Activated CD8-positive, alpha-beta memory T cell treated with anti-CD3 and anti-CD28 coated beads, Interleukin-2, amount 50 U/mL, for 48 hours (primary cell): ENCODE results near the gene PRCC.

Experiments
- DNase-seq: peaks from one replicate; pipeline ENCODE4 v3.0.0-alpha.2; 2020

Gene PRCC

GRCh38 chr1:156766298-156767100, 836 bp upstream of the PRCC start:
- DNase-seq: no peak

- DNase-seq: peak; percentile 71
These were observed 707 bp downstream of the PRCC start for GRCh38 chr1:156767879-156768604.

GRCh38 chr1:156768610-156769295, 1.4 kb downstream of the PRCC start:
- DNase-seq: no peak

GRCh38 chr1:156772222-156772621, 4.9 kb downstream of the PRCC start:
- no peak for DNase-seq

GRCh38 chr1:156772728-156773497, 5.6 kb downstream of the PRCC start:
- no peak for DNase-seq

GRCh38 chr1:156773607-156774006, 6.3 kb downstream of the PRCC start:
- no peak for DNase-seq

GRCh38 chr1:156775799-156776198, 8.5 kb downstream of the PRCC start:
- no peak for DNase-seq

- DNase-seq: no peak
These were observed 9.6 kb downstream of the PRCC start for GRCh38 chr1:156776942-156777341.

GRCh38 chr1:156777573-156777972, 10.2 kb downstream of the PRCC start:
- DNase-seq: no peak

- no peak for DNase-seq
These were observed 14.4 kb downstream of the PRCC start for GRCh38 chr1:156781585-156782186.

- DNase-seq: no peak
These were observed 18.1 kb downstream of the PRCC start for GRCh38 chr1:156785458-156785857.

- no peak for DNase-seq
These were observed 19.3 kb downstream of the PRCC start for GRCh38 chr1:156786640-156787039.

GRCh38 chr1:156788136-156788535, 20.8 kb downstream of the PRCC start:
- no peak for DNase-seq

GRCh38 chr1:156789621-156790318, 22.4 kb downstream of the PRCC start:
- DNase-seq: no peak

GRCh38 chr1:156794506-156795373, 27.4 kb downstream of the PRCC start:
- no peak for DNase-seq

- no peak for DNase-seq
These were observed 28.0 kb downstream of the PRCC start for GRCh38 chr1:156795374-156795733.

- no peak for DNase-seq
These were observed 28.5 kb downstream of the PRCC start for GRCh38 chr1:156795787-156796186.

GRCh38 chr1:156796340-156797097, 29.2 kb downstream of the PRCC start:
- no peak for DNase-seq

- DNase-seq: no peak
These were observed 30.0 kb downstream of the PRCC start for GRCh38 chr1:156797212-156797871.
